ENCODE data around the gene GLUD1. TPM values are rescaled to one million over a fixed set of nuclear protein-coding genes. Genes with fewer than 3 reads are reported as not detected.
"Not testable (repeated sequence)": the region's sequence is repeated elsewhere in the genome, so short reads cannot be mapped to it uniquely, and the experiment has no call there.

The GLUD1 gene
- total and polyA plus RNA-seq, 2 donors (not counting 1 experiment from before 2014, with no cell fraction given) = 130 to 327 TPM

DNA sequence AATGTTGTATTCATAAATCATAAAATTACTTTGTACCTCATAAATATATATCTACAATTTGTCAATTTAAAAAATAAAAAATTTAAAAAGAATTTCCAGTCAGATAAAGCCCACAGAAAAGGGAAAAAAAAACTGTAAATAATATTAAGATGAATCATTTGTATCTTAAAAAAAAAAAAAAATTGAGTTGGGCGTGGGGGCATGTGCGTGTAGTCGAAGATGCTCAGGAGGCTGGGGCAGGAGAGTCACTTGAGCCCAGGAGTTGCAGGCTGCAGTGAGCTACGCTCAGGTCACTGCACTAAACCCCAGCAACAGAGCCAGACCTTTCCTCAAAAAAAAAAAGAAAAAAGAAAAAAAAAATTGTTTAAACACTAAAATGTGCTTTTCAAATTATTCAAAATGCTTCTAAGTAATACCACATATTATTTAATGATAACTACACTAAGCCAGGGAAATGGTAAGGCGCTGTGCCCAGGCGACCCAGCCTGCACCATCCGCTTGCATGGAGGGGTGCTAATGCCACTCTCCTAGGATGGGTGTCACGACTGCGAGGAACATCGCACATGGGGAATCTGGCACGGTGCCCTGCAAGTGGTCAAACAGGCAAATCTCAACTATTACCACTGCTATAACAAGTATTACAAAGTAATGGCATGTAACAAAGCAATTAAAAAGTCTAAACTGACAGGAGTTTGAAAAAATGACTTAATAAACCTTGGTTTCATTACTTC lies 15.4 kb downstream of the GLUD1 start:
- Histone ChIP-seq H3K36me3 (ENCODE audit: control insufficient read depth, insufficient read depth, low read length) (no peaks in the 10 kb centered on the region), H3K27ac (ENCODE audit: insufficient read depth, low read length) (no peak overlapping the region), H3K9me3 (ENCODE audit: control insufficient read depth, insufficient read depth, low read depth, low read length) (no peaks in the 10 kb centered on the region), H2AFZ (ENCODE audit: low read length) (no peak overlapping the region), H3K9ac (ENCODE audit: insufficient read depth, low read length) (no peak overlapping the region), H3K4me2 (ENCODE audit: extremely low read depth, insufficient read depth, low read length) (no peak overlapping the region), H3K4me3 (replicated peaks in 1 of 4; ENCODE audit: control extremely low read depth in 1 of 4, insufficient read depth in 1 of 4, low read depth in 3 of 4, low read length in 4 of 4) (no peak overlapping the region), H3K4me1 (ENCODE audit: control insufficient read depth, extremely low read depth, insufficient read depth, low read length) (peaks cover 11% of the 10 kb centered on the region), H4K20me1 (ENCODE audit: control insufficient read depth, extremely low read depth, insufficient read depth, low read length) (no peaks in the 10 kb centered on the region), H3K27me3 (ENCODE audit: control insufficient read depth, insufficient read depth, low read length) (no peaks in the 10 kb centered on the region), H3K79me2 (ENCODE audit: control insufficient read depth, insufficient read depth, low read length) (peaks cover 30% of the 10 kb centered on the region)
- DNase-seq (ENCODE audit: low read depth in 2 of 2) = no peak
- TF ChIP-seq EZH2 (IDR thresholded peaks at IDR 0.05; ENCODE audit: low read length, missing control alignments) = no peak
- TF ChIP-seq CTCF (conservative IDR thresholded peaks at IDR 0.05 in 1 of 2, IDR thresholded peaks at IDR 0.05 in 1 of 2; ENCODE audit: low read depth in 1 of 2, low read length in 2 of 2) = no peak

GRCh38 chr10:87076421-87076820 lies 18.2 kb downstream of the GLUD1 start:
- H3K4me1 ChIP-seq (ENCODE audit: control insufficient read depth, extremely low read depth, insufficient read depth, low read length); H2AFZ ChIP-seq (ENCODE audit: low read length); H3K9me3 ChIP-seq (ENCODE audit: control insufficient read depth, insufficient read depth, low read depth, low read length); H3K27me3 ChIP-seq (ENCODE audit: control insufficient read depth, insufficient read depth, low read length); H3K9ac ChIP-seq (ENCODE audit: insufficient read depth, low read length); H4K20me1 ChIP-seq (ENCODE audit: control insufficient read depth, extremely low read depth, insufficient read depth, low read length); H3K36me3 ChIP-seq (ENCODE audit: control insufficient read depth, insufficient read depth, low read length); H3K4me3 ChIP-seq (replicated peaks in 1 of 4; ENCODE audit: control extremely low read depth in 1 of 4, insufficient read depth in 1 of 4, low read depth in 3 of 4, low read length in 4 of 4); H3K27ac ChIP-seq (ENCODE audit: insufficient read depth, low read length); H3K4me2 ChIP-seq (ENCODE audit: extremely low read depth, insufficient read depth, low read length); DNase-seq (ENCODE audit: low read depth in 2 of 2): not testable (repeated sequence)
- peaks cover 17% of the 10 kb centered on the region for H3K79me2 ChIP-seq (ENCODE audit: control insufficient read depth, insufficient read depth, low read length)

GRCh38 chr10:87072449-87072848 lies 22.2 kb downstream of the GLUD1 start:
- H3K9ac ChIP-seq (ENCODE audit: insufficient read depth, low read length) = no peak overlapping the region
- no peak overlapping the region for H3K27ac ChIP-seq (ENCODE audit: insufficient read depth, low read length)
- TF ChIP-seq CTCF (conservative IDR thresholded peaks at IDR 0.05 in 1 of 2, IDR thresholded peaks at IDR 0.05 in 1 of 2; ENCODE audit: low read depth in 1 of 2, low read length in 2 of 2) (no peak), EZH2 (IDR thresholded peaks at IDR 0.05; ENCODE audit: low read length, missing control alignments) (no peak)
- peaks cover 6% of the 10 kb centered on the region for H3K36me3 ChIP-seq (ENCODE audit: control insufficient read depth, insufficient read depth, low read length)
- no peak for DNase-seq (ENCODE audit: low read depth in 2 of 2)
- H3K4me2 ChIP-seq (ENCODE audit: extremely low read depth, insufficient read depth, low read length) = no peak overlapping the region
- no peaks in the 10 kb centered on the region for H3K27me3 ChIP-seq (ENCODE audit: control insufficient read depth, insufficient read depth, low read length)
- no peaks in the 10 kb centered on the region for H3K9me3 ChIP-seq (ENCODE audit: control insufficient read depth, insufficient read depth, low read depth, low read length)
- H4K20me1 ChIP-seq (ENCODE audit: control insufficient read depth, extremely low read depth, insufficient read depth, low read length) = no peaks in the 10 kb centered on the region
- H3K79me2 ChIP-seq (ENCODE audit: control insufficient read depth, insufficient read depth, low read length) = peaks cover 2% of the 10 kb centered on the region
- H3K4me3 ChIP-seq (replicated peaks in 1 of 4; ENCODE audit: control extremely low read depth in 1 of 4, insufficient read depth in 1 of 4, low read depth in 3 of 4, low read length in 4 of 4) = no peak overlapping the region
- H3K4me1 ChIP-seq (ENCODE audit: control insufficient read depth, extremely low read depth, insufficient read depth, low read length) = no peaks in the 10 kb centered on the region
- H2AFZ ChIP-seq (ENCODE audit: low read length) = no peak overlapping the region

All from fibroblast of lung (primary cell).